Effector memory CD4-positive, alpha-beta T cell (primary cell): ENCODE data around the gene FAM78A.

Experiments used
- DNase-seq, 3 donors: peaks; one replicate each; pipeline ENCODE4 v3.0.0-alpha.2; 2020
- H3K27ac ChIP-seq: 2 replicates; pipeline ENCODE4 v1.7.0; 2013; ENCODE audit warnings: mild to moderate bottlenecking, low read length, moderate library complexity; ENCODE audit not compliant: insufficient read depth, poor library complexity, severe bottlenecking
- H3K27me3 ChIP-seq: replicated peaks from 2 replicates; pipeline ENCODE4 v1.7.0; 2013; ENCODE audit warnings: mild to moderate bottlenecking, low read length; ENCODE audit not compliant: insufficient read depth, control insufficient read depth, poor library complexity, severe bottlenecking
- H3K36me3 ChIP-seq: 2 replicates; pipeline ENCODE4 v1.7.0; 2013; ENCODE audit warnings: mild to moderate bottlenecking, low read length, moderate library complexity; ENCODE audit not compliant: control insufficient read depth, insufficient read depth
- H3K4me1 ChIP-seq: 2 replicates; pipeline ENCODE4 v1.7.0; 2013; ENCODE audit warnings: low read length, mild to moderate bottlenecking; ENCODE audit not compliant: control insufficient read depth, insufficient read depth, poor library complexity, severe bottlenecking
- H3K4me3 ChIP-seq: 2 replicates; pipeline ENCODE4 v1.7.0; 2013; ENCODE audit warnings: low read length, low read depth, mild to moderate bottlenecking; ENCODE audit not compliant: insufficient read depth, poor library complexity, severe bottlenecking
- H3K9me3 ChIP-seq: 2 replicates; pipeline ENCODE4 v1.7.0; 2013; ENCODE audit warnings: mild to moderate bottlenecking, low read length, moderate library complexity; ENCODE audit not compliant: control insufficient read depth

The FAM78A gene

GRCh38 chr9:131302244-131303075, 26.1 kb upstream of the FAM78A start:
- no peaks in the 10 kb centered on the region for H3K9me3 ChIP-seq
- H3K27me3 ChIP-seq, result no peaks in the 10 kb centered on the region
- no peak overlapping the region for H3K4me3 ChIP-seq
- DNase-seq, result no peak
- H3K4me1 ChIP-seq, result no peaks in the 10 kb centered on the region
- no peaks in the 10 kb centered on the region for H3K36me3 ChIP-seq
- H3K27ac ChIP-seq, result no peak overlapping the region

DNA sequence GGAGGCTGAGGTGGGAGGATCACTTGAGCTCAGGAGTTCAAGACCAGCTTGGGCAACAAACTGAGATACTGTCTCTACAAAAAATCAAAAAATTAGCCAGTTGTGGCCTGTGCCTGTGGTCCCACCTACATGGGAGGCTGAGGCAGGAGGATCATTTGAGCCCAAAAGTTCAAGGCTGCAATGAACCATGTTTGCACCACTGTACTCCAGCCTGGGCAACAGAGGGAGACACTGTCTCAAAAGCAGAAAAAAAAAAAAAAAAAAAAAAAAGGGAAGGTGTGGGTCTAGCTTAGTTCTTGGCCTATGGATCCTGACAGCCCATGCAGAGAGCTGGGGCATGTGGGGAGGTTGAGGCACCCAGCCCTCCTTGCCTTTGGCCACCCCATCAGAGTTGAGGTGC, 24.1 kb upstream of the FAM78A start:
- Histone ChIP-seq H3K9me3 (no peaks in the 10 kb centered on the region), H3K4me1 (no peaks in the 10 kb centered on the region), H3K4me3 (no peak overlapping the region), H3K36me3 (no peaks in the 10 kb centered on the region), H3K27me3 (no peaks in the 10 kb centered on the region), H3K27ac (no peak overlapping the region)
- no peak for DNase-seq

DNA sequence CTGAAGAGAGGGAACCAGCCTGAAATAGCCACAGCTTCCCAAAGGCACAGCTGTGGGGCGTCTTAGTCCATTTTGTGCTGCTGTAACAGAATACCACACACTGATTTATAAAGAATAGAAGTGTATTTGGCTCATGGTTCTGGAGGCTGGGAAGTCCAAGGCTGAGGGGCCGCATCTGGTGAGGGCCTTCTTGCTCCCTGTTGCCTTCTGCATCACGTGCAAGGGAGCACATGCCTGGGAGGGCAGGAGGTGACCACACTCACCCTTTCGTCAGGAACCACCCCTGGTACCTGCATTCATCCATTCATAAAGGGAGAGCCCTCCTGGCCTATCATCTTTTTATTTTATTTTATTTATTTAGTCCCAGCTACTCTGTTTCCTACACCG, 23.6 kb upstream of the FAM78A start:
- no peaks in the 10 kb centered on the region for H3K4me1 ChIP-seq
- H3K9me3 ChIP-seq, result no peaks in the 10 kb centered on the region
- H3K27ac ChIP-seq, result no peak overlapping the region
- no peaks in the 10 kb centered on the region for H3K27me3 ChIP-seq
- no peak for DNase-seq
- no peaks in the 10 kb centered on the region for H3K36me3 ChIP-seq
- no peak overlapping the region for H3K4me3 ChIP-seq

DNA sequence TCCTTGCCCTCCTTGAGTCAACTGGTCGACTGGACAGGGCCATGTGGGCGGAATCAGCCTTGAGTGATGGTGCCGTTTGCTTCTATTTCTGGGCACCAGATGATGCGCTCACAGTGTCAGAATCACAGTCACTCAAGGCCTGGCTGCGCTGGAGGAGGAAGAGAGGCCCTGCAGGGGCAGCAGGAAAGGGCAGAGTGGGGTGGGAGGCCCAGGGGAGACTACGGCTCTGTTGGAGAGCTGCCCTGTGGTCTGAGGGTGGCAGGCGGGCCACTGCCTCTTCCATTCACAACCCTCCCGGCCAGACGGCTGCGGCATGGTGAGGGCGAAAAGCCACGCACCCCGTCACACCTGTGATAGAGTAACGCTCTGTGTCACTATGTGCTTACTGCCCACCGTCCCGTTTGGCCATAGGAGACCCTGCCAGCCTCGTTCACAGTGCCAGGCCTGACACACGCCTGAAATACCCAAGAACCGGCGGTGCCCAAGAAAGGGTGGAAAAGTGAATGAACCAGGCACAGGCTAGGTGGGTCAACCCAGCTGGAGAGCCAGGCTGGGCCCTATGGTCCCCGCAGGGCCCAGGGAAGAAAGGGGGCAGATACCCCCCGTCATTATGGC, 23.1 kb upstream of the FAM78A start:
- DNase-seq, result no peak
- Histone ChIP-seq H3K4me3 (no peak overlapping the region), H3K27ac (no peak overlapping the region), H3K36me3 (no peaks in the 10 kb centered on the region), H3K9me3 (no peaks in the 10 kb centered on the region), H3K4me1 (no peaks in the 10 kb centered on the region), H3K27me3 (no peaks in the 10 kb centered on the region)

DNA sequence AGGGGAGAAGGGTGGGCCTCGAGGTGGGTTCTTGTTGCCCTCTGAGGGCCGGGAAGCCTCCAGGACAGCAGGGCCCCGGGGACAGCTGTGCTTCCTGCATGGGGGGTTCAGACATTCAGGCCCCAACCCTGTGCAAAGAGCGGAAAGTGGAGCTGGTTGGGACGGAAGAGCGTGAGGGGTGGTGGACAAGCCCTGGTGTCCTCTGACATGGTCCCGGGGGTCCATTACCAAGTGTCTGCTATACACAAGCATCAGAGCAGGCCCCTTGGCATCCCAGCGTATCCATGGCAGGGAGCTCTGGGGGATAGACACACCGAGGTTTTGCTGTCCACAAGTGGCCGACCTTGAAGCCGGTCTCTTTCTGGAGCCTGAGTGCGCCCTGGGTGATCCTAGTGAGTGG, 22.5 kb upstream of the FAM78A start:
- Histone ChIP-seq H3K27me3 (no peaks in the 10 kb centered on the region), H3K9me3 (no peaks in the 10 kb centered on the region), H3K27ac (no peak overlapping the region), H3K36me3 (no peaks in the 10 kb centered on the region), H3K4me1 (no peaks in the 10 kb centered on the region), H3K4me3 (no peak overlapping the region)
- no peak for DNase-seq

DNA sequence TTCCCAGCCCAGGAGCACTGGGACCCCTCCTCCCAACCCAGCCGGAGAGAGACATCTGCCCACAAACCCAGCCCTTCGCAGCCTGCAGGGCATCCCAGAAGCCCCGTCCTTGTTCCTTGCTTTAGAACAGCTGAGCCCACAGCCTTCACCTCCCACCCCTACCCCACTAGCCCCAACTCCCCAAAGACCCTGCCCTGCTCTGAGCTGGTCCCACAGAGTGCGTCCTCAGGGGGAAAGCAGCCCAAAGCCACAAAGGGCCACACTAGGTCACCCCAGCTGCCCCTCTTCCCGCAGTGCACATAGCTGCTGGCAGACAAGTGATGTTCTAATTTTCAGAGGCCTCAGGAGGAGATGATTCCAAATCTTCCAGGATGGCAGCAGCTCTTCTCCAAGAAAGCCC, 22.0 kb upstream of the FAM78A start:
- no peak overlapping the region for H3K27ac ChIP-seq
- H3K9me3 ChIP-seq, result no peaks in the 10 kb centered on the region
- no peaks in the 10 kb centered on the region for H3K27me3 ChIP-seq
- H3K4me3 ChIP-seq, result no peak overlapping the region
- no peak for DNase-seq
- no peaks in the 10 kb centered on the region for H3K4me1 ChIP-seq
- H3K36me3 ChIP-seq, result no peaks in the 10 kb centered on the region

DNA sequence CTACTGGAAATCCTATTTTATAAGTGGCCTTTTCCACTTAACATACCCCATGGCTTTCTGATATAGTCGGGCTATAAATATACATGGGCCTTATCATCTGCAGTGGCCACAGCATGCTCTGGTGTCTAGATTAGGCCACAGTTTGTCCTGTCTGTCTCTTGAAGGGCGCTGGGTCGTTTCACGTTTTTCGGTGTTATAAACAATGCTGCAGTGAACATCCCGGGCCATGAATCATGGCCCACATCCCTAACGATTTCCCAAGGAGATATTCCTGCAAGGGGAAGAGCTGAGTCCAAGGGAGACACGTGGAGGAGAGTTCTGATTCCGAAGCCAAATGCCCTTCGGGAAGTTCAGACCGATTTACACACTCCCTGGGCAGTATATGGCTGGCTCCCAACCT, 21.6 kb upstream of the FAM78A start:
- Histone ChIP-seq H3K27me3 (no peaks in the 10 kb centered on the region), H3K4me1 (no peaks in the 10 kb centered on the region)

GRCh38 chr9:131296906-131297500, 20.7 kb upstream of the FAM78A start:
- no peak for DNase-seq
- no peak overlapping the region for H3K27ac ChIP-seq

More for the DNA sequence above, 21.6 kb upstream of the FAM78A start:
- Histone ChIP-seq H3K4me3 (no peak overlapping the region), H3K9me3 (no peaks in the 10 kb centered on the region), H3K36me3 (no peaks in the 10 kb centered on the region), H3K27ac (no peak overlapping the region)
- DNase-seq, result no peak

DNA sequence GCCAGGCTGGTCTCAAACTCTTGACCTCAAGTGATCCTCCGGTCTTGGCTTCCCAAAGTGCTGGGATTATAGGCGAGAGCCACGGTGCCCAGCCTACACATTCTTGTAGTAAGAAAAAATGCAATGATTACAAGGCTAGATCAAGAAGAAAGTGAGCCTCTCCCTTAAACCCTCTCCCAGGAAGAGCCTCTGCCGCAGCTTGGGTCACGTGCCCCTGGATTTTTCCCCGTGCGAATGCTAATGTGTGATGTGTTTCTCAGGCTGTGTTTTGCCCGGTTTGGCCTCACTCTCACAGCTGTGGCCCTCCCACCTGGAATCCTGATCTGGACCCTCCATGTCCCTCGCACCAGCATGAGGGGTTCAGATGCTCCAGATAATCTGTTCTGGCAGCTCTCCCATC, 20.1 kb upstream of the FAM78A start:
- H3K27me3 ChIP-seq, result no peaks in the 10 kb centered on the region
- H3K27ac ChIP-seq, result no peak overlapping the region
- H3K36me3 ChIP-seq, result no peaks in the 10 kb centered on the region
- H3K4me1 ChIP-seq, result no peaks in the 10 kb centered on the region
- H3K4me3 ChIP-seq, result no peak overlapping the region
- DNase-seq, result no peak
- H3K9me3 ChIP-seq, result no peaks in the 10 kb centered on the region

More at GRCh38 chr9:131296906-131297500, 20.7 kb upstream of the FAM78A start:
- Histone ChIP-seq H3K4me3 (no peak overlapping the region), H3K36me3 (no peaks in the 10 kb centered on the region), H3K4me1 (no peaks in the 10 kb centered on the region), H3K27me3 (no peaks in the 10 kb centered on the region), H3K9me3 (no peaks in the 10 kb centered on the region)

DNA sequence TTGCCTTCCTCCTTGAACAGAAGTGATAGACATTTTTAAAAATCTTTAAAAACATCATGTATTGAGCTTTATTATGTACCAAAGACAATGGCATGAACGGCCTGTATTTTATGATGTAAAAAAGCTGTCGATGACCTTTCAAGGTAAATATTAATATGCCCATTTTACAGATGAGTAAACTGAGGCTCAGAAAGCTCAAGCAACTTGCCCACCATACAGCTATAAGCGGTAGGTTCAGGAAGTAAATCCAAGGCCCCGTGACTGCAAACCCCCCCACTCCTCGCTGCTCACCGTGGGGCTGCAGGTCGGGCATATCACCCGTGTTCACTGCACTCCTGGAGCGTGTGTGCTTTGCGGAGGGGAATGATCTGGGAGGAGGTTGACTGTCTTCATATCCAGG, 16.6 kb upstream of the FAM78A start:
- no peak for DNase-seq
- Histone ChIP-seq H3K4me3 (no peak overlapping the region), H3K9me3 (no peaks in the 10 kb centered on the region), H3K27me3 (no peaks in the 10 kb centered on the region), H3K4me1 (no peaks in the 10 kb centered on the region), H3K36me3 (no peaks in the 10 kb centered on the region), H3K27ac (no peak overlapping the region)
